WERI-Rb-1 (cell line): ENCODE results near the gene PRR7.

Experiments
- DNase-seq: peaks from one replicate; pipeline ENCODE4 v3.0.0-alpha.2; 2020
- H3K27ac ChIP-seq: fragments of 250-450 bp; sonication (Bioruptor Pico); 2 replicates; pipeline ENCODE4 v1.5.1; 2020; ENCODE audit warnings: mild to moderate bottlenecking, moderate library complexity
- H3K27me3 ChIP-seq: fragments of 250-450 bp; sonication (Bioruptor Pico); 2 replicates; pipeline ENCODE4 v1.5.1; 2021; ENCODE audit warnings: mild to moderate bottlenecking, low read depth, moderate library complexity; ENCODE audit not compliant: insufficient read depth, severe bottlenecking
- H3K36me3 ChIP-seq: fragments of 250-450 bp; sonication (Bioruptor Pico); 2 replicates; pipeline ENCODE4 v1.5.1; 2020; ENCODE audit warnings: mild to moderate bottlenecking, moderate library complexity
- H3K4me3 ChIP-seq: 2 replicates; pipeline ENCODE4 v1.5.1; 2011; ENCODE audit warnings: low read depth, mild to moderate bottlenecking, control low read depth, low read length
- H3K9me3 ChIP-seq: fragments of 250-450 bp; sonication (Bioruptor Pico); 2 replicates; pipeline ENCODE4 v1.5.1; 2021; ENCODE audit warnings: mild to moderate bottlenecking, moderate library complexity; ENCODE audit not compliant: severe bottlenecking
- CTCF ChIP-seq: IDR thresholded peaks from 2 replicates; pipeline ENCODE4 v1.5.1; 2011; ENCODE audit warnings: low read depth, mild to moderate bottlenecking, control low read depth, inconsistent platforms, low read length

Gene PRR7

GRCh38 chr5:177448244-177448950 lies 1.8 kb downstream of the PRR7 start:
- DNase-seq, result no peak

GRCh38 chr5:177449140-177450061 lies 2.8 kb downstream of the PRR7 start:
- Histone ChIP-seq H3K9me3 (no peaks in the 10 kb centered on the region), H3K4me3 (no peak overlapping the region), H3K36me3 (no peaks in the 10 kb centered on the region), H3K27me3 (no peaks in the 10 kb centered on the region), H3K27ac (no peak overlapping the region)
- DNase-seq, result no peak
- no peak for TF ChIP-seq CTCF

More at GRCh38 chr5:177448244-177448950, 1.8 kb downstream of the PRR7 start:
- Histone ChIP-seq H3K27ac (no peak overlapping the region), H3K9me3 (no peaks in the 10 kb centered on the region), H3K27me3 (no peaks in the 10 kb centered on the region), H3K36me3 (no peaks in the 10 kb centered on the region), H3K4me3 (no peak overlapping the region)
- TF ChIP-seq CTCF, result no peak

- H3K27ac ChIP-seq, result no peak overlapping the region
- no peaks in the 10 kb centered on the region for H3K27me3 ChIP-seq
- H3K9me3 ChIP-seq, result no peaks in the 10 kb centered on the region
- no peak for TF ChIP-seq CTCF
- no peak overlapping the region for H3K4me3 ChIP-seq
- DNase-seq, result no peak
- H3K36me3 ChIP-seq, result no peaks in the 10 kb centered on the region
These were observed 4.2 kb downstream of the PRR7 start for GRCh38 chr5:177450667-177451424.

- no peak for DNase-seq
- H3K9me3 ChIP-seq, result no peaks in the 10 kb centered on the region
- no peak overlapping the region for H3K27ac ChIP-seq
- no peak overlapping the region for H3K4me3 ChIP-seq
- H3K36me3 ChIP-seq, result peaks cover 9% of the 10 kb centered on the region
- no peaks in the 10 kb centered on the region for H3K27me3 ChIP-seq
- no peak for TF ChIP-seq CTCF
These were observed 6.3 kb downstream of the PRR7 start for GRCh38 chr5:177452688-177453638.

- H3K36me3 ChIP-seq, result peaks cover 18% of the 10 kb centered on the region
- no peak for TF ChIP-seq CTCF
- peak overlapping the region; percentile 80 for H3K27ac ChIP-seq
- no peaks in the 10 kb centered on the region for H3K9me3 ChIP-seq
- H3K4me3 ChIP-seq, result peak overlapping the region; percentile 52
- no peaks in the 10 kb centered on the region for H3K27me3 ChIP-seq
- no peak for DNase-seq
These were observed 7.3 kb downstream of the PRR7 start for GRCh38 chr5:177453852-177454396.
